ENCODE results near the gene CCDC83.

GRCh38 chr11:85967457-85967856, 112.3 kb downstream of the CCDC83 start:
- TF ChIP-seq ZHX1 (conservative IDR thresholded peaks at IDR 0.05; ENCODE audit: low read length) (no peak), MXI1 (IDR thresholded peaks at IDR 0.05; ENCODE audit: low read depth, low read length) (no peak), SP1 (CRISPR knock-in tag; IDR thresholded peaks at IDR 0.05) (no peak), MEF2D (tag; conservative IDR thresholded peaks at IDR 0.05; ENCODE audit: low read depth) (no peak), TARDBP (IDR thresholded peaks at IDR 0.05) (no peak), EZH2 (IDR thresholded peaks at IDR 0.05; ENCODE audit: borderline replicate concordance, low read depth, low read length) (no peak), GATAD2B (IDR thresholded peaks at IDR 0.05; ENCODE audit: borderline replicate concordance) (no peak), CREB5 (CRISPR knock-in tag; IDR thresholded peaks at IDR 0.05) (no peak), JUND (IDR thresholded peaks at IDR 0.05; ENCODE audit: borderline replicate concordance, low read depth, low read length) (no peak), JUND (tag; IDR thresholded peaks at IDR 0.05; ENCODE audit: borderline replicate concordance, low read depth, low read length) (no peak), SIN3B (IDR thresholded peaks at IDR 0.05; ENCODE audit: low read depth) (no peak)

Data from K562 (cell line).